ENCODE measurements around the gene PGGHG. TPM values are rescaled to one million over a fixed set of nuclear protein-coding genes. Genes with fewer than 3 reads are reported as not detected.
A peak's percentile ranks its signal among the peaks of the same experiment; 100 is the strongest.

PGGHG gene
- total RNA-seq, 1 donor from 2014 or later = 20.5 TPM

DNA sequence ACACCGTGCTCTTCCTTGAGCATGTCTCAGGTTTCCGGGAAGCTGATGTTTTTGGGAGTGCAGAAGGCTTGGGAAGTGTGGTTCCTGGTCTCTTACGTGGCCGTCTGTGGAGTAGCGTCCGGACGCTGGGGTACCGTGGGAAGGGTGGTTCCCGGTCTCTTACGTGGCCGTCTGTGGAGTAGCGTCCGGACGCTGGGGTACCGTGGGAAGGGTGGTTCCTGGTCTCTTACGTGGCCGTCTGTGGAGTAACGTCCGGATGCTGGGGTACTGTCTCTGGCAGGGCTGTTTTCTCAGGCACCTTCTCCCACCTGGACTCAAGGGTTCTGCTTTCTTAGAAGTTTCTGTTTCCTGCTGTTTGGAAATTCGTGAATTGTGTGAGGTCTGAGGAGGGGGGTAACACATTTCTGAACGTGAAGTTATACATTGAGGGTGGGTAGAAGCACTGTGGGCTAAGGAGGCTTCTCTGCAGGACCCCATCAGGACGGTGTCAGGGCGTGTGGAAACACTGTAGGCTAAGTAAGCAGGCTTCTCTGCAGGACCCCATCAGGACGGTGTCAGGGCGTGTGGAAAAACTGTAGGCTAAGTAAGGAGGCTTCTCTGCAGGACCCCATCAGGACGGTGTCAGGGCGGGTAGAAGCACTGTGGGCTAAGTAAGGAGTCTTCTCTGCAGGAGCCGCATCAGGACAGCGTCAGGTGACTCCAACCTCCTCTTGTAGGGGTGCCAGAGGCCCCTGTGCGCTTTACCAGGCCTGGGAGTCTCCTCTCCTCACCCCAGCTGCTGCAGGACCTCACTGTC, 37.1 kb downstream of the PGGHG start:
- peak overlapping the region; percentile 96 for H3K27ac Mint-ChIP-seq
- H3K4me3 ChIP-seq = no peak overlapping the region

GRCh38 chr11:326592-326841, 37.6 kb downstream of the PGGHG start:
- peaks cover 38% of the 10 kb centered on the region for H3K4me1 Mint-ChIP-seq
- H3F3A ChIP-seq (ENCODE audit: low read depth) = peaks cover 9% of the 10 kb centered on the region
- no peaks in the 10 kb centered on the region for H3K27me3 ChIP-seq
- H3K4me1 ChIP-seq = peaks cover 10% of the 10 kb centered on the region
- no peak overlapping the region for H3K4me3 ChIP-seq
- H3K4me3 Mint-ChIP-seq = no peak overlapping the region
- no peaks in the 10 kb centered on the region for H3K36me3 ChIP-seq
- no peaks in the 10 kb centered on the region for H4K20me1 ChIP-seq (ENCODE audit: low read depth)
- TF ChIP-seq EZH2phosphoT487 (IDR thresholded peaks at IDR 0.05) (no peak), EZH2 (IDR thresholded peaks at IDR 0.05) (no peak), CTCF (IDR thresholded peaks at IDR 0.05) (no peak)
- H3K9ac ChIP-seq = no peak overlapping the region
- DNase-seq (ENCODE audit: low spot score) = no peak
- H3K79me2 ChIP-seq (ENCODE audit: low read depth) = no peaks in the 10 kb centered on the region
- no peaks in the 10 kb centered on the region for H3K36me3 Mint-ChIP-seq
- H2AFZ ChIP-seq (replicated peaks) = no peak overlapping the region
- H3K9me3 Mint-ChIP-seq = peaks cover 14% of the 10 kb centered on the region
- H3K27ac ChIP-seq = no peak overlapping the region
- H3K9me3 ChIP-seq (ENCODE audit: low read depth) = no peaks in the 10 kb centered on the region
- peak overlapping the region; percentile 96 for H3K27ac Mint-ChIP-seq
- no peak overlapping the region for H3K4me2 ChIP-seq
- H3K27me3 Mint-ChIP-seq (ENCODE audit: insufficient read depth, low read depth) = no peaks in the 10 kb centered on the region

More for the DNA sequence above, 37.1 kb downstream of the PGGHG start:
- Mint-ChIP-seq H3K4me3 (no peak overlapping the region), H3K4me1 (peaks cover 39% of the 10 kb centered on the region), H3K36me3 (no peaks in the 10 kb centered on the region), H3K27me3 (ENCODE audit: insufficient read depth, low read depth) (no peaks in the 10 kb centered on the region), H3K9me3 (peaks cover 8% of the 10 kb centered on the region)
- Histone ChIP-seq H3K4me1 (peaks cover 10% of the 10 kb centered on the region), H3K9me3 (ENCODE audit: low read depth) (no peaks in the 10 kb centered on the region), H3K4me2 (no peak overlapping the region), H3K79me2 (ENCODE audit: low read depth) (no peaks in the 10 kb centered on the region), H3K27ac (no peak overlapping the region), H2AFZ (replicated peaks) (no peak overlapping the region), H3K9ac (no peak overlapping the region), H4K20me1 (ENCODE audit: low read depth) (no peaks in the 10 kb centered on the region), H3F3A (ENCODE audit: low read depth) (peaks cover 9% of the 10 kb centered on the region), H3K27me3 (no peaks in the 10 kb centered on the region), H3K36me3 (no peaks in the 10 kb centered on the region)
- TF ChIP-seq EZH2phosphoT487 (IDR thresholded peaks at IDR 0.05) = no peak
- DNase-seq (ENCODE audit: low spot score) = no peak

GRCh38 chr11:326842-327580, 38.1 kb downstream of the PGGHG start:
- no peaks in the 10 kb centered on the region for H3K9me3 ChIP-seq (ENCODE audit: low read depth)
- Mint-ChIP-seq H3K27me3 (ENCODE audit: insufficient read depth, low read depth) (peaks cover 3% of the 10 kb centered on the region), H3K27ac (peak overlapping the region; percentile 96), H3K36me3 (peaks cover 2% of the 10 kb centered on the region), H3K9me3 (peaks cover 16% of the 10 kb centered on the region), H3K4me3 (peak overlapping the region; percentile 50), H3K4me1 (peaks cover 41% of the 10 kb centered on the region)
- H3K9ac ChIP-seq = no peak overlapping the region
- peaks cover 9% of the 10 kb centered on the region for H3F3A ChIP-seq (ENCODE audit: low read depth)
- TF ChIP-seq EZH2phosphoT487 (IDR thresholded peaks at IDR 0.05) (no peak), EZH2 (IDR thresholded peaks at IDR 0.05) (no peak), CTCF (IDR thresholded peaks at IDR 0.05) (no peak)
- no peak overlapping the region for H3K27ac ChIP-seq
- H3K36me3 ChIP-seq = no peaks in the 10 kb centered on the region
- no peaks in the 10 kb centered on the region for H4K20me1 ChIP-seq (ENCODE audit: low read depth)
- no peak overlapping the region for H3K4me3 ChIP-seq
- H3K79me2 ChIP-seq (ENCODE audit: low read depth) = no peaks in the 10 kb centered on the region
- H3K27me3 ChIP-seq = no peaks in the 10 kb centered on the region
- peaks cover 10% of the 10 kb centered on the region for H3K4me1 ChIP-seq
- DNase-seq (ENCODE audit: low spot score) = no peak
- no peak overlapping the region for H2AFZ ChIP-seq (replicated peaks)
- H3K4me2 ChIP-seq = no peak overlapping the region

DNA sequence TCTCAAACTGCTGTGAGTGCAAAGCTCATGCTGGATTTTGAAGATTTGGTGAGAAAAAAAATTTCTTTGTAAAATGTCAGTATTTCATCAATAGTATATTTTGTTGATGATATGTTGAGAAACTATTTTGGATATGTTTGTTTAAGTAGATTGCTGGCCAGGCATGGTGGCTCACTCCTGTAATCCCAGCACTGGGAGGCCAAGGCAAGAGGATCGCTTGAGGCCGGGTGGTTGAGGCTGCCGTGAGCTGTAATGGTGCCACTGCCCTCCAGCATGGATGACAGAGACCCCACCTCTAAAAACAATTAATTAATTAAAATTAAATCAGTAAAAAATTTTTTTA, 38.6 kb downstream of the PGGHG start:
- no peak overlapping the region for H2AFZ ChIP-seq (replicated peaks)
- H3K4me2 ChIP-seq = no peak overlapping the region
- no peak overlapping the region for H3K4me3 ChIP-seq
- no peaks in the 10 kb centered on the region for H3K79me2 ChIP-seq (ENCODE audit: low read depth)
- H3K27me3 ChIP-seq = no peaks in the 10 kb centered on the region
- DNase-seq (ENCODE audit: low spot score) = no peak
- Mint-ChIP-seq H3K36me3 (peaks cover 4% of the 10 kb centered on the region), H3K4me1 (peaks cover 43% of the 10 kb centered on the region), H3K27ac (no peak overlapping the region), H3K9me3 (peaks cover 19% of the 10 kb centered on the region), H3K27me3 (ENCODE audit: insufficient read depth, low read depth) (peaks cover 6% of the 10 kb centered on the region), H3K4me3 (peak overlapping the region; percentile 50)
- H3K9me3 ChIP-seq (ENCODE audit: low read depth) = no peaks in the 10 kb centered on the region
- H3F3A ChIP-seq (ENCODE audit: low read depth) = peaks cover 9% of the 10 kb centered on the region
- TF ChIP-seq EZH2 (IDR thresholded peaks at IDR 0.05) (no peak), EZH2phosphoT487 (IDR thresholded peaks at IDR 0.05) (no peak), CTCF (IDR thresholded peaks at IDR 0.05) (no peak)
- no peak overlapping the region for H3K27ac ChIP-seq
- no peak overlapping the region for H3K9ac ChIP-seq
- H3K36me3 ChIP-seq = no peaks in the 10 kb centered on the region
- no peaks in the 10 kb centered on the region for H4K20me1 ChIP-seq (ENCODE audit: low read depth)
- H3K4me1 ChIP-seq = peaks cover 10% of the 10 kb centered on the region
